Ishikawa (cell line): ENCODE measurements around the gene NECAB2.

Experiments used
- CEBPB ChIP-seq: IDR thresholded peaks from 2 replicates; pipeline ENCODE4 v1.6.1; 2012
- CREB1 ChIP-seq: IDR thresholded peaks from 2 replicates; pipeline ENCODE4 v1.6.1; 2012; ENCODE audit warnings: low read depth
- EGR1 ChIP-seq: IDR thresholded peaks from 2 replicates; pipeline ENCODE4 v1.6.1; 2012
- EP300 ChIP-seq: IDR thresholded peaks from 2 replicates; pipeline ENCODE4 v1.6.1; 2012; ENCODE audit warnings: borderline replicate concordance
- FOXM1 ChIP-seq: IDR thresholded peaks from 2 replicates; pipeline ENCODE4 v1.6.1; 2012; ENCODE audit warnings: low read depth, borderline replicate concordance
- NFIC ChIP-seq: IDR thresholded peaks from 2 replicates; pipeline ENCODE4 v1.6.1; 2012
- RAD21 ChIP-seq: IDR thresholded peaks from 2 replicates; pipeline ENCODE4 v1.6.1; 2012; ENCODE audit warnings: low read depth
- TAF1 ChIP-seq: IDR thresholded peaks from 2 replicates; pipeline ENCODE4 v1.6.1; 2012; ENCODE audit warnings: low read depth, mild to moderate bottlenecking
- TCF12 ChIP-seq: IDR thresholded peaks from 2 replicates; pipeline ENCODE4 v1.6.1; 2012; ENCODE audit warnings: low read depth
- TEAD4 ChIP-seq: IDR thresholded peaks from 2 replicates; pipeline ENCODE4 v1.6.1; 2012
- YY1 ChIP-seq: IDR thresholded peaks from 2 replicates; pipeline ENCODE4 v1.6.1; 2012; ENCODE audit warnings: low read depth
- ZBTB7A ChIP-seq: IDR thresholded peaks from 2 replicates; pipeline ENCODE4 v1.6.1; 2012; ENCODE audit warnings: low read depth
- TF ChIP-seq, protein P1 (sequence below): IDR thresholded peaks from 2 replicates; pipeline ENCODE4 v1.6.1; 2012; ENCODE audit warnings: low read depth, mild to moderate bottlenecking
- TF ChIP-seq, protein P2 (sequence below): IDR thresholded peaks from 2 replicates; pipeline ENCODE4 v1.6.1; 2012
- TF ChIP-seq, protein P3 (sequence below): IDR thresholded peaks from 2 replicates; pipeline ENCODE4 v1.6.1; 2012

Gene NECAB2

DNA sequence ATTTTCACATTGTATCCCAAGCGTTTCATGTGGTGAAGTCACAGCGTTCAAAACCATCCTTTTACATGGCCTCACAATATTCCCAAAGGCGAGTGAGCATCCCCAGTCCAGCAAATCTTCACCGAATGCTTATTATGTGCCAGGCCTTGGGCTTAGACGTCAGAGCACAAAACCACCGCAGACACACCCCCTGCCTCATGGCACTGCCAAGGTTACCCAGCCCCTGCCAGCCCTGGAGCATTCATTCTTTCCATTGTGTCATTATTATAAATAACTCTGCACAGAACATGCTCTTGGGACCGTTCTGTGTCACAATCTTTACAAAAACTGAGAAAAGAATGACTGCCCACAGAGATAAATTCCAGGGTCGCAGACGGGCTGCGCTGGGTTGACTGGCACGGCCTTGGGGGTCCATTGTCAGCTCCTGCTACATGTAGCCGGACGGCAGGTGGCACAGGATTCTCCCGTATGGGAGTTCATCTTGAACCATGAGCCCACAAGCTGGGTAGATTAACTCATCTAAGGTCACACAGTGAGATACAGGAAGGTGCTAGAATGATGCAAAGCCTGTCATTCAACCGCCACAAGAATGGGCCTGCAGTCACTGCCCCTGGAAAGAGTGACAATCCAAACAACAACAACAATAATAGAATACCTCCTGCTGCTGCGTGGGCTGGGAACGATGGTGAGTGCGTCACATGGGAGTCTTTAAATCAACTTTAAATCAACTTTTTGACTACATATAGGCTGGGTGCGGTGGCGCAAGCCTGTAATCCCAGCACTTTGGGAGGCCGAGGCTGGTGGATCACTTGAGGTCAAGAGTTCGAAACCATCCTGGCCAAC, 4.5 kb upstream of the NECAB2 start:
- TF ChIP-seq CREB1 (no peak), EP300 (no peak), RAD21 (no peak), NFIC (no peak), EGR1 (no peak), ZBTB7A (no peak), CEBPB (no peak), FOXM1 (no peak), TCF12 (no peak), YY1 (no peak), TAF1 (no peak), TEAD4 (no peak)
- TF ChIP-seq, protein P1, sequence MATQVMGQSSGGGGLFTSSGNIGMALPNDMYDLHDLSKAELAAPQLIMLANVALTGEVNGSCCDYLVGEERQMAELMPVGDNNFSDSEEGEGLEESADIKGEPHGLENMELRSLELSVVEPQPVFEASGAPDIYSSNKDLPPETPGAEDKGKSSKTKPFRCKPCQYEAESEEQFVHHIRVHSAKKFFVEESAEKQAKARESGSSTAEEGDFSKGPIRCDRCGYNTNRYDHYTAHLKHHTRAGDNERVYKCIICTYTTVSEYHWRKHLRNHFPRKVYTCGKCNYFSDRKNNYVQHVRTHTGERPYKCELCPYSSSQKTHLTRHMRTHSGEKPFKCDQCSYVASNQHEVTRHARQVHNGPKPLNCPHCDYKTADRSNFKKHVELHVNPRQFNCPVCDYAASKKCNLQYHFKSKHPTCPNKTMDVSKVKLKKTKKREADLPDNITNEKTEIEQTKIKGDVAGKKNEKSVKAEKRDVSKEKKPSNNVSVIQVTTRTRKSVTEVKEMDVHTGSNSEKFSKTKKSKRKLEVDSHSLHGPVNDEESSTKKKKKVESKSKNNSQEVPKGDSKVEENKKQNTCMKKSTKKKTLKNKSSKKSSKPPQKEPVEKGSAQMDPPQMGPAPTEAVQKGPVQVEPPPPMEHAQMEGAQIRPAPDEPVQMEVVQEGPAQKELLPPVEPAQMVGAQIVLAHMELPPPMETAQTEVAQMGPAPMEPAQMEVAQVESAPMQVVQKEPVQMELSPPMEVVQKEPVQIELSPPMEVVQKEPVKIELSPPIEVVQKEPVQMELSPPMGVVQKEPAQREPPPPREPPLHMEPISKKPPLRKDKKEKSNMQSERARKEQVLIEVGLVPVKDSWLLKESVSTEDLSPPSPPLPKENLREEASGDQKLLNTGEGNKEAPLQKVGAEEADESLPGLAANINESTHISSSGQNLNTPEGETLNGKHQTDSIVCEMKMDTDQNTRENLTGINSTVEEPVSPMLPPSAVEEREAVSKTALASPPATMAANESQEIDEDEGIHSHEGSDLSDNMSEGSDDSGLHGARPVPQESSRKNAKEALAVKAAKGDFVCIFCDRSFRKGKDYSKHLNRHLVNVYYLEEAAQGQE, result no peak
- TF ChIP-seq, protein P2, sequence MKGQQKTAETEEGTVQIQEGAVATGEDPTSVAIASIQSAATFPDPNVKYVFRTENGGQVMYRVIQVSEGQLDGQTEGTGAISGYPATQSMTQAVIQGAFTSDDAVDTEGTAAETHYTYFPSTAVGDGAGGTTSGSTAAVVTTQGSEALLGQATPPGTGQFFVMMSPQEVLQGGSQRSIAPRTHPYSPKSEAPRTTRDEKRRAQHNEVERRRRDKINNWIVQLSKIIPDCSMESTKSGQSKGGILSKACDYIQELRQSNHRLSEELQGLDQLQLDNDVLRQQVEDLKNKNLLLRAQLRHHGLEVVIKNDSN, result no peak
- TF ChIP-seq, protein P3, sequence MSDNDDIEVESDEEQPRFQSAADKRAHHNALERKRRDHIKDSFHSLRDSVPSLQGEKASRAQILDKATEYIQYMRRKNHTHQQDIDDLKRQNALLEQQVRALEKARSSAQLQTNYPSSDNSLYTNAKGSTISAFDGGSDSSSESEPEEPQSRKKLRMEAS, result no peak

DNA sequence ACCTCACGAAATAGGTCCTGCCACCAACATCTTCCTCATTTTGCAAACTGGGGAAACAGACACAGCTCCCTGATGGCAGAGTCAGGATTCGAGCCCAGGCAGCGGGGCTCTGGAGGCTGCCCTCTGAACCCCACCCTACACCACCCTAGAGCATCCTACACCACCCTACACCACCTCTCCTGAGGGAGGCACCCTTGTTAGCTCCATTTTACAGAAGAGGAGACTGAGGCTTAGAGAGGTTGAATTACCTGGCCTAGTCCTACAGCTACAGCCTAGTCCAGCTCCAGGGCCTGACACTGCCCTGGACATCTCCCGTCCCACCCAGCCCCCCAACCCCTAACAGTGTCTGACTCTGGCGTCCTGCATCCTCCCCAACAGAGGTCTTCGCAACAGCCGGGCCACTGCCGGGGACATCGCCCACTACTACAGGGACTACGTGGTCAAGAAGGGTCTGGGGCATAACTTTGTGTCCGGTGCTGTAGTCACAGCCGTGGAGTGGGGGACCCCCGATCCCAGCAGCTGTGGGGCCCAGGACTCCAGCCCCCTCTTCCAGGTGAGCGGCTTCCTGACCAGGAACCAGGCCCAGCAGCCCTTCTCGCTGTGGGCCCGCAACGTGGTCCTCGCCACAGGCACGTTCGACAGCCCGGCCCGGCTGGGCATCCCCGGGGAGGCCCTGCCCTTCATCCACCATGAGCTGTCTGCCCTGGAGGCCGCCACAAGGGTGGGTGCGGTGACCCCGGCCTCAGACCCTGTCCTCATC, 3.2 kb upstream of the NECAB2 start:
- no peak for TF ChIP-seq ZBTB7A
- no peak for TF ChIP-seq EP300
- TF ChIP-seq YY1, result no peak
- TF ChIP-seq, protein P3, result no peak
- TF ChIP-seq, protein P1, result no peak
- no peak for TF ChIP-seq TCF12
- TF ChIP-seq CEBPB, result no peak
- no peak for TF ChIP-seq CREB1
- no peak for TF ChIP-seq FOXM1
- TF ChIP-seq, protein P2, result no peak
- no peak for TF ChIP-seq NFIC
- TF ChIP-seq EGR1, result no peak
- TF ChIP-seq RAD21, result no peak

DNA sequence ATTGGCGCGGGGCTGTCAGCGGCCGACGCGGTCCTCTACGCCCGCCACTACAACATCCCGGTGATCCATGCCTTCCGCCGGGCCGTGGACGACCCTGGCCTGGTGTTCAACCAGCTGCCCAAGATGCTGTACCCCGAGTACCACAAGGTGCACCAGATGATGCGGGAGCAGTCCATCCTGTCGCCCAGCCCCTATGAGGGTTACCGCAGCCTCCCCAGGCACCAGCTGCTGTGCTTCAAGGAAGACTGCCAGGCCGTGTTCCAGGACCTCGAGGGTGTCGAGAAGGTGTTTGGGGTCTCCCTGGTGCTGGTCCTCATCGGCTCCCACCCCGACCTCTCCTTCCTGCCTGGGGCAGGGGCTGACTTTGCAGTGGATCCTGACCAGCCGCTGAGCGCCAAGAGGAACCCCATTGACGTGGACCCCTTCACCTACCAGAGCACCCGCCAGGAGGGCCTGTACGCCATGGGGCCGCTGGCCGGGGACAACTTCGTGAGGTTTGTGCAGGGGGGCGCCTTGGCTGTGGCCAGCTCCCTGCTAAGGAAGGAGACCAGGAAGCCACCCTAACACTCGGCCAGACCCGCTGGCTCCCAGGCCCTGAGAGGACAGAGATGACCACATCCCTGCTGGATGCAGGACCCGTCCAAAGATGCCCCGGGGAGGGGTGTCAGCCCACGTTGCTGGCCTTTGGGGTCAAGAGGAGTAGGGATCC, 2.4 kb upstream of the NECAB2 start:
- TF ChIP-seq EP300, result no peak
- no peak for TF ChIP-seq FOXM1
- TF ChIP-seq TAF1, result no peak
- TF ChIP-seq, protein P2, result no peak
- TF ChIP-seq CEBPB, result no peak
- TF ChIP-seq, protein P1, result no peak
- TF ChIP-seq CREB1, result no peak
- TF ChIP-seq, protein P3, result no peak
- no peak for TF ChIP-seq TEAD4
- TF ChIP-seq EGR1, result no peak
- no peak for TF ChIP-seq ZBTB7A
- TF ChIP-seq TCF12, result no peak
- no peak for TF ChIP-seq NFIC
